ENCODE measurements around the gene IDH3B.

The IDH3B gene

DNA sequence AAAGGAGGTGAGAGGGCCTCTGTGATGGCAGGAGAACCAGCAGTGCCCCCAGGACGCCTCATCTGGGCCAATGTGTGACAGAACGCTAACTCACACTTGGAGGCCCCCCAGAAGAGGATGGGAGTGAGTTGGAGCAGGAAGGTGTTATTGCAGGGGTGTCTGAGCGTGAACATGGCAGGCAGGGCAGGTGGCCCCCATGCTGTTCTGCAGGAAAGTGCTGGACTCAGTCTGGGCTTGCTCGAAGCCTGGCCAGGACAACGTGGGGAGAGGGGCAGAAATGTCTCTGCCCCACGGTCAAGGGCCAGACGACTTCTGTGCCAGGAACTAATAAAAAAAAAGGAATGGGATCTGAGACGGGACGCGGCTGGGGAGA is 27.6 kb upstream of the IDH3B start:
- Histone ChIP-seq H3F3A (ENCODE audit: insufficient read depth, low read length) (peaks cover 7% of the 10 kb centered on the region; the same call in 1 of the 2 replicates), H3K27me3 (replicated peaks; ENCODE audit: insufficient read depth, low read length) (peaks cover 10% of the 10 kb centered on the region), H3K27ac (ENCODE audit: low read length) (no peak overlapping the region), H3K36me3 (replicated peaks; ENCODE audit: insufficient read depth, low read length) (no peaks in the 10 kb centered on the region), H4K20me1 (ENCODE audit: insufficient read depth, low read length) (no peaks in the 10 kb centered on the region), H2AFZ (ENCODE audit: low read length) (no peak overlapping the region), H3K4me3 (ENCODE audit: low read length) (no peak overlapping the region), H3K4me2 (ENCODE audit: low read depth, low read length) (no peak overlapping the region), H3K9ac (ENCODE audit: low read length) (no peak overlapping the region), H3K9me2 (replicated peaks; ENCODE audit: insufficient read depth, low read length) (no peaks in the 10 kb centered on the region), H3K4me1 (ENCODE audit: low read length) (no peaks in the 10 kb centered on the region; the same call in 1 of the 2 replicates), H3K79me2 (ENCODE audit: low read length) (no peaks in the 10 kb centered on the region), H3K9me3 (replicated peaks; ENCODE audit: insufficient read depth, low read length) (no peaks in the 10 kb centered on the region)
- TF ChIP-seq EZH2 (optimal IDR thresholded peaks at IDR 0.05; ENCODE audit: low read depth, low read length) (no peak), EZH2phosphoT487 (IDR thresholded peaks at IDR 0.05; ENCODE audit: low read length) (no peak)
- TF ChIP-seq, protein P1, sequence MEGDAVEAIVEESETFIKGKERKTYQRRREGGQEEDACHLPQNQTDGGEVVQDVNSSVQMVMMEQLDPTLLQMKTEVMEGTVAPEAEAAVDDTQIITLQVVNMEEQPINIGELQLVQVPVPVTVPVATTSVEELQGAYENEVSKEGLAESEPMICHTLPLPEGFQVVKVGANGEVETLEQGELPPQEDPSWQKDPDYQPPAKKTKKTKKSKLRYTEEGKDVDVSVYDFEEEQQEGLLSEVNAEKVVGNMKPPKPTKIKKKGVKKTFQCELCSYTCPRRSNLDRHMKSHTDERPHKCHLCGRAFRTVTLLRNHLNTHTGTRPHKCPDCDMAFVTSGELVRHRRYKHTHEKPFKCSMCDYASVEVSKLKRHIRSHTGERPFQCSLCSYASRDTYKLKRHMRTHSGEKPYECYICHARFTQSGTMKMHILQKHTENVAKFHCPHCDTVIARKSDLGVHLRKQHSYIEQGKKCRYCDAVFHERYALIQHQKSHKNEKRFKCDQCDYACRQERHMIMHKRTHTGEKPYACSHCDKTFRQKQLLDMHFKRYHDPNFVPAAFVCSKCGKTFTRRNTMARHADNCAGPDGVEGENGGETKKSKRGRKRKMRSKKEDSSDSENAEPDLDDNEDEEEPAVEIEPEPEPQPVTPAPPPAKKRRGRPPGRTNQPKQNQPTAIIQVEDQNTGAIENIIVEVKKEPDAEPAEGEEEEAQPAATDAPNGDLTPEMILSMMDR (IDR thresholded peaks at IDR 0.05; ENCODE audit: low read length), result no peak
- DNase-seq, result no peak

DNA sequence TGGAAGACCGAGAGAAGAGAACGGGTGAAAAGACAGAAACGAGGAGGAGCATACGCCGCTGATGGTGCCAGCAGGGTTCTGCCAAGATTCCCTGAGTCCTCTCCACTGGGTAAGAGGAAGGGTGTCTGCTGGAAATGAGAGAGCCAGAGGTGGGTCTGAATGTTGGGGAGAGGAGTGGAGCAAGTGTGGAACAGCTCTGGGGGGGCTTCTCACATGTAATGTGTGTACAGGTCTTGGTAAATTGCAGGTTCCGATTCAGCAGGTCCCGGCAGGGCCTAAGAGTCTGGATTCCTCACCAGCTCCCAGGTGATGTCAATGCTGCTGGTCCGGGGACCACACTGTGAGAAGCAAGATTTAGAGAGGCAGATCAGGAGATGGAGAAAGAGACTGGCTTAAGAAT is 27.1 kb upstream of the IDH3B start:
- TF ChIP-seq, protein P1 (IDR thresholded peaks at IDR 0.05; ENCODE audit: low read length), result no peak
- TF ChIP-seq EZH2phosphoT487 (IDR thresholded peaks at IDR 0.05; ENCODE audit: low read length) (no peak), EZH2 (optimal IDR thresholded peaks at IDR 0.05; ENCODE audit: low read depth, low read length) (no peak)
- H3K27ac ChIP-seq (ENCODE audit: low read length), result no peak overlapping the region
- H3K27me3 ChIP-seq (replicated peaks; ENCODE audit: insufficient read depth, low read length), result peaks cover 10% of the 10 kb centered on the region

DNA sequence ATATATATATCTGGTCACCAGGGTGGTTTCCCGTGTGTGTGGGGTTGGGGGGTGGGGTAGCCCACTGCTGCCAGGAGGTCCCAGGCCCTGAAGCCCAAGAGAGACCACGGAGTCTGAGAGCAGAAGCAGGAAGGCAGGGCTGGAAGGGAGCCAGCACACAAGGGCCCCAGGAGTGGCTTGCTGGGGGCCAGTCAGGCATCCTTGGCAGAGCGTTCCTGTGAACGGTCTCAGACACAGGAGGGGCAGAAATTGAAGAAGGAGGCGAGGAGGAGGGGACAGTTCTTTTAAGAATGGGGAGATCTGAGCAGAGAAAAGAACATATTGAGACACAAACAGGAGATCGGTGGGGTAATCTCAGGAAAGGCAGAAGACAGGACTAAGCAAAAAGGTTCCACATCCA is 26.7 kb upstream of the IDH3B start:
- DNase-seq, result no peak
- H3K4me1 ChIP-seq (ENCODE audit: low read length), result no peaks in the 10 kb centered on the region; the same call in 1 of the 2 replicates
- peaks cover 10% of the 10 kb centered on the region for H3K27me3 ChIP-seq (replicated peaks; ENCODE audit: insufficient read depth, low read length)
- no peaks in the 10 kb centered on the region for H3K79me2 ChIP-seq (ENCODE audit: low read length)
- H3K4me2 ChIP-seq (ENCODE audit: low read depth, low read length), result no peak overlapping the region
- no peak overlapping the region for H3K4me3 ChIP-seq (ENCODE audit: low read length)
- H3K36me3 ChIP-seq (replicated peaks; ENCODE audit: insufficient read depth, low read length), result no peaks in the 10 kb centered on the region
- H2AFZ ChIP-seq (ENCODE audit: low read length), result no peak overlapping the region
- H3F3A ChIP-seq (ENCODE audit: insufficient read depth, low read length), result peaks cover 7% of the 10 kb centered on the region; the same call in 1 of the 2 replicates
- H3K27ac ChIP-seq (ENCODE audit: low read length), result no peak overlapping the region
- no peak overlapping the region for H3K9ac ChIP-seq (ENCODE audit: low read length)
- H3K9me3 ChIP-seq (replicated peaks; ENCODE audit: insufficient read depth, low read length), result no peaks in the 10 kb centered on the region
- H3K9me2 ChIP-seq (replicated peaks; ENCODE audit: insufficient read depth, low read length), result no peaks in the 10 kb centered on the region
- TF ChIP-seq EZH2 (optimal IDR thresholded peaks at IDR 0.05; ENCODE audit: low read depth, low read length), result no peak
- TF ChIP-seq, protein P1 (IDR thresholded peaks at IDR 0.05; ENCODE audit: low read length), result no peak
- no peak for TF ChIP-seq EZH2phosphoT487 (IDR thresholded peaks at IDR 0.05; ENCODE audit: low read length)
- H4K20me1 ChIP-seq (ENCODE audit: insufficient read depth, low read length), result no peaks in the 10 kb centered on the region

More for the DNA sequence above, 27.1 kb upstream of the IDH3B start:
- H4K20me1 ChIP-seq (ENCODE audit: insufficient read depth, low read length), result no peaks in the 10 kb centered on the region
- DNase-seq, result no peak
- no peaks in the 10 kb centered on the region for H3K9me3 ChIP-seq (replicated peaks; ENCODE audit: insufficient read depth, low read length)
- no peaks in the 10 kb centered on the region; the same call in 1 of the 2 replicates for H3K4me1 ChIP-seq (ENCODE audit: low read length)
- H3K36me3 ChIP-seq (replicated peaks; ENCODE audit: insufficient read depth, low read length), result no peaks in the 10 kb centered on the region
- H3K4me2 ChIP-seq (ENCODE audit: low read depth, low read length), result no peak overlapping the region
- no peak overlapping the region for H2AFZ ChIP-seq (ENCODE audit: low read length)
- H3F3A ChIP-seq (ENCODE audit: insufficient read depth, low read length), result peaks cover 7% of the 10 kb centered on the region; the same call in 1 of the 2 replicates
- H3K4me3 ChIP-seq (ENCODE audit: low read length), result no peak overlapping the region
- H3K9me2 ChIP-seq (replicated peaks; ENCODE audit: insufficient read depth, low read length), result no peaks in the 10 kb centered on the region
- H3K79me2 ChIP-seq (ENCODE audit: low read length), result no peaks in the 10 kb centered on the region
- H3K9ac ChIP-seq (ENCODE audit: low read length), result no peak overlapping the region

Data from MM.1S (cell line).